Measurements from ENCODE around the gene NUP160.
"Not testable (repeated sequence)": the region's sequence is repeated elsewhere in the genome, so short reads cannot be mapped to it uniquely, and the experiment has no call there.

GRCh38 chr11:47759291-47759690, 88.9 kb downstream of the NUP160 start:
- not testable (repeated sequence) for TF ChIP-seq CBX2 (IDR thresholded peaks at IDR 0.05; ENCODE audit: low read depth, low read length); CBX2 (CRISPR knock-in tag; IDR thresholded peaks at IDR 0.05; ENCODE audit: low read depth); ZSCAN30 (CRISPR knock-in tag; IDR thresholded peaks at IDR 0.05); HCFC1 (IDR thresholded peaks at IDR 0.05; ENCODE audit: low read depth, low read length); THAP7 (CRISPR knock-in tag; IDR thresholded peaks at IDR 0.05); CTCF (CRISPR knock-in tag; IDR thresholded peaks at IDR 0.05); MYNN (CRISPR knock-in tag; IDR thresholded peaks at IDR 0.05; ENCODE audit: low read depth); EZH2 (conservative IDR thresholded peaks at IDR 0.05; ENCODE audit: low read depth, low read length); GPN1 (CRISPR knock-in tag; IDR thresholded peaks at IDR 0.05; ENCODE audit: borderline replicate concordance); ZNF747 (CRISPR knock-in tag; IDR thresholded peaks at IDR 0.05; ENCODE audit: borderline replicate concordance); RCOR2 (CRISPR knock-in tag; IDR thresholded peaks at IDR 0.05); YEATS4 (CRISPR knock-in tag; IDR thresholded peaks at IDR 0.05; ENCODE audit: borderline replicate concordance)
- TF ChIP-seq, protein P1, sequence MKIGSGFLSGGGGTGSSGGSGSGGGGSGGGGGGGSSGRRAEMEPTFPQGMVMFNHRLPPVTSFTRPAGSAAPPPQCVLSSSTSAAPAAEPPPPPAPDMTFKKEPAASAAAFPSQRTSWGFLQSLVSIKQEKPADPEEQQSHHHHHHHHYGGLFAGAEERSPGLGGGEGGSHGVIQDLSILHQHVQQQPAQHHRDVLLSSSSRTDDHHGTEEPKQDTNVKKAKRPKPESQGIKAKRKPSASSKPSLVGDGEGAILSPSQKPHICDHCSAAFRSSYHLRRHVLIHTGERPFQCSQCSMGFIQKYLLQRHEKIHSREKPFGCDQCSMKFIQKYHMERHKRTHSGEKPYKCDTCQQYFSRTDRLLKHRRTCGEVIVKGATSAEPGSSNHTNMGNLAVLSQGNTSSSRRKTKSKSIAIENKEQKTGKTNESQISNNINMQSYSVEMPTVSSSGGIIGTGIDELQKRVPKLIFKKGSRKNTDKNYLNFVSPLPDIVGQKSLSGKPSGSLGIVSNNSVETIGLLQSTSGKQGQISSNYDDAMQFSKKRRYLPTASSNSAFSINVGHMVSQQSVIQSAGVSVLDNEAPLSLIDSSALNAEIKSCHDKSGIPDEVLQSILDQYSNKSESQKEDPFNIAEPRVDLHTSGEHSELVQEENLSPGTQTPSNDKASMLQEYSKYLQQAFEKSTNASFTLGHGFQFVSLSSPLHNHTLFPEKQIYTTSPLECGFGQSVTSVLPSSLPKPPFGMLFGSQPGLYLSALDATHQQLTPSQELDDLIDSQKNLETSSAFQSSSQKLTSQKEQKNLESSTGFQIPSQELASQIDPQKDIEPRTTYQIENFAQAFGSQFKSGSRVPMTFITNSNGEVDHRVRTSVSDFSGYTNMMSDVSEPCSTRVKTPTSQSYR (CRISPR knock-in tag; IDR thresholded peaks at IDR 0.05; ENCODE audit: borderline replicate concordance), result not testable (repeated sequence)

Measured in HepG2 (cell line).